Activated CD4-positive, alpha-beta T cell treated with anti-CD3 and anti-CD28 coated beads, Interleukin-2, amount 10 ng/mL, durations not matched to agents 7 days and 5 days (primary cell): ENCODE results near the gene TMPRSS9. TPM values are rescaled to one million over a fixed set of nuclear protein-coding genes. Genes with fewer than 3 reads are reported as not detected.

Experiments used
- CTCF ChIA-PET: fragments of 350-600 bp; sonication (Branson Sonifier 250); formaldehyde crosslinking; loops from one replicate; lab custom pipeline; 2021; ENCODE audit warnings: antibody characterized with exemption; lab: Charles Lee
- POLR2A ChIA-PET: fragments of 350-600 bp; sonication (Branson Sonifier 250); formaldehyde crosslinking; loops from one replicate; lab custom pipeline; 2021; ENCODE audit warnings: antibody characterized with exemption; lab: Charles Lee
- DNase-seq: peaks from one replicate; pipeline ENCODE4 v3.0.0-alpha.2; 2020
- H3K27ac Mint-ChIP-seq: one replicate; pipeline ENCODE4 v1.8.0; 2021; ENCODE audit warnings: mild to moderate bottlenecking, moderate library complexity, mixed read lengths
- H3K27me3 Mint-ChIP-seq: one replicate; pipeline ENCODE4 v1.8.0; 2021; ENCODE audit warnings: mixed read lengths
- H3K36me3 Mint-ChIP-seq: one replicate; pipeline ENCODE4 v1.8.0; 2021; ENCODE audit warnings: low read depth, mixed read lengths
- H3K4me1 Mint-ChIP-seq: one replicate; pipeline ENCODE4 v1.8.0; 2021; ENCODE audit warnings: mixed read lengths
- H3K4me3 Mint-ChIP-seq: one replicate; pipeline ENCODE4 v1.8.0; 2021; ENCODE audit warnings: mild to moderate bottlenecking, moderate library complexity, mixed read lengths
- H3K9me3 Mint-ChIP-seq: one replicate; pipeline ENCODE4 v1.8.0; 2021; ENCODE audit warnings: mixed read lengths
- total RNA-seq, 2 experiments: library from RNA; stranded (reverse); gene quantifications; one replicate each; pipeline ENCODE4 v1.2.3, GENCODE V29; 2021

TMPRSS9 gene
- total RNA-seq, 2 experiments from 2014 or later, result not detected

DNA sequence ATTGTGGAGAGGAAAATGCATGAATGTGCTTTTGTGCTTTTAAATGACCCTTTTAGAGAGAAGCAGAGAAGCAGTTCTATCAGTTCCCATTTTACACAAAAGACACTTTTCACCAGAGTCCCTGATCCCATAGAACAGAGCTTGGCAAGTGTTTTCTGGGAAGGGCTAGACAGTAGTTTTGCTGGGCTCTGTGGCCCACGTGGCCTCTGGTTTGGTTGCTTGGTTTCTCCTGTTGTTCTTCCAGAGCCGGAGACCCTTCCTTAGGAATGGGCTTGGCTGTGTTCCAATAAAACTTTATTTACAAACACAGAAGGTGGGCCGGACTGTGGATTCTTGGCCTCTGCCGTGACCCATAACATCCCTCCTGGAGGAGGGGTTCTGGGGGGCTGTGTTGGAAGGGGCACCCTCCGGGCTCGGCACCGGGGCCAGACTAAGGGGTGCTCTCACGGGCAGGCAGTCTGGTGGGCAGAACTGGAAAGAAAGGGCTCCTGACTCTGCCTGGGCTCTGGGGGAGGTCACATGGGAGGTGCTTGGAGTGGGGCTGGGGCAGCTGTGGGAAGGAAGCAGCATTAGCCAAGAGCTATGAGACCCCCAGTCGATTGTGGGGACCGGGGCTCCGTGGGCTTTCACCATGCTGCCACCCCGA, 28.3 kb upstream of the TMPRSS9 start:
- Mint-ChIP-seq H3K27me3 (no peaks in the 10 kb centered on the region), H3K4me3 (peak overlapping the region; percentile 45), H3K27ac (peak overlapping the region; percentile 93), H3K4me1 (peaks cover 55% of the 10 kb centered on the region), H3K36me3 (peaks cover 22% of the 10 kb centered on the region), H3K9me3 (peaks cover 8% of the 10 kb centered on the region)
- POLR2A ChIA-PET, result interaction anchor here (0.5 kb wide), 1 partner anchor 62 kb away, joined by 4 read pairs; no protein-coding TSS in a partner anchor
- CTCF ChIA-PET, result interaction anchor here (2.1 kb wide), 1 partner anchor 43 kb away, joined by 6 read pairs; no protein-coding TSS in a partner anchor
- no peak for DNase-seq

DNA sequence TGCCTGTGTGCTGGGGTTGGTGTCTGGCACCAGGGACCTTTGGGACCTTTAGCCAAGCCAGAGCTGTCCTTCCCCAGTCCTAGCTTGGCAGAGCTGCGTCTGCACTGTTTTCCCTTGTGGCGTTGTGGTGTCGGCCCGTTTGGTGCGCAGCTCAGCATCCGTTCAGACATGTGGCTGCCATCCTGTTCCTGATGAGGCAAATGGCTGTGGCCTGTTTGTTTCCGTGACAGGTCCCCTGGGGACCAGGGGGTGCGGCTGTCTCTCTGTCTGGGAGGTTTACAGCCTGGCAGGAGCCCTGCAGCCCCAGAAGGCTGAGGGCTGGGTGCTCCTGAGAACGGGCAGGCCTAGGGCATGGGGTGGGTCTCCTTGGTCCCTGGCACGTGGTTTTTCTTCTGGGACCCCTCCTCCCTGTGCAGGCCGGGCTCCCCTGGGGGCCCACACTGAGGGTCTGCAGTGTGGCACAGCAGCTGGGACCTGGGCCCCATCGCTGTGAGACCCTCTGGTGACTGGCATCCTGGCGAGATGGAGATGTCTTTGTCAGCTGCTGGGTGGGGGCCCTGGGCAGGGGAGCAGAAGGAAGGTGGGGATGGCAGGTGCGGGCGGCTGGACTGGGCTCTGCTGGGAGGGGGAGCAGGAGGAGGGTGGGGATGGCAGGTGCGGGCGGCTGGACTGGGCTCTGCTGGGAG, 27.6 kb upstream of the TMPRSS9 start:
- DNase-seq, result peak; percentile 75

DNA sequence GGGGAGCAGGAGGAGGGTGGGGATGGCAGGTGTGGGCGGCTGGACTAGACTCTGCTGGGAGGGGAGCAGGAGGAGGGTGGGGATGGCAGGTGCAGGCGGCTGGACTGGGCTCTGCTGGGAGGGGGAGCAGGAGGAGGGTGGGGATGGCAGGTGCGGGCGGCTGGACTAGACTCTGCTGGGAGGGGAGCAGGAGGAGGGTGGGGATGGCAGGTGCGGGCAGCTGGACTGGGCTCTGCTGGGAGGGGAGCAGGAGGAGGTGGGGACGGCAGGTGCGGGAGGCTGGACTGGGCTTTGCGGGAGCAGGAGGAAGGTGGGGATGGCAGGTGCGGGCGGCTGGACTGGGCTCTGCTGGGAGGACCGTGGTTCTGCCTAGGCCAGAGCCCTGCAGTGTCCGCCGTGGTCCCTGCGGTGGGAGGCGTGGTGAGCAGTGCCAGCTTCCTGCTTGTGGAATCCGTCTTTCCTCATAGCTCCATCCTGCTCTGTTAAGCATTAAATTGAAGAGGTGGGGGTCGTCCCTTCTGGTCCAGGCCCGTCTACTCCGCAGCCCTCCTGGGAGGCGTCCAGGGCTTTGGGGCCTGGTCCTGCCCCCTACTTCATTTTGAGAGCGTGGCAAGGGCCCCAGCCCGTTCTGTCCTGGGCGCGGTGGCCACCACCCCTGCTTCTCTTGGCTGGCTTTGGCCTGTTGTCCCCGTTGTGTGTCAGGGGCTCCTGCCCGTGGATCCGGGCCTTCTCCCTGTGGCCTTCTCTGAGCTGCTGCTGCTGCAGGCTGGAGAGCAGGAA, 26.8 kb upstream of the TMPRSS9 start:
- Mint-ChIP-seq H3K27me3 (no peaks in the 10 kb centered on the region), H3K9me3 (peaks cover 8% of the 10 kb centered on the region), H3K27ac (peak overlapping the region; percentile 54), H3K4me3 (no peak overlapping the region), H3K36me3 (peaks cover 18% of the 10 kb centered on the region), H3K4me1 (peaks cover 44% of the 10 kb centered on the region)
- no peak for DNase-seq
- ChIA-PET CTCF (interaction anchor here (0.6 to 2.1 kb wide), 2 partner anchors 45 to 245 kb away, joined by 4 to 6 read pairs; no protein-coding TSS in a partner anchor), POLR2A (no interaction called here)

More for the DNA sequence above, 27.6 kb upstream of the TMPRSS9 start:
- peaks cover 8% of the 10 kb centered on the region for H3K9me3 Mint-ChIP-seq
- no peaks in the 10 kb centered on the region for H3K27me3 Mint-ChIP-seq
- H3K4me3 Mint-ChIP-seq, result peak overlapping the region; percentile 45
- H3K4me1 Mint-ChIP-seq, result peaks cover 47% of the 10 kb centered on the region
- peak overlapping the region; percentile 93 for H3K27ac Mint-ChIP-seq
- CTCF ChIA-PET, result interaction anchor here (0.6 to 2.1 kb wide), 2 partner anchors 44 to 245 kb away, joined by 4 to 6 read pairs; no protein-coding TSS in a partner anchor
- POLR2A ChIA-PET, result no interaction called here
- peaks cover 20% of the 10 kb centered on the region for H3K36me3 Mint-ChIP-seq

DNA sequence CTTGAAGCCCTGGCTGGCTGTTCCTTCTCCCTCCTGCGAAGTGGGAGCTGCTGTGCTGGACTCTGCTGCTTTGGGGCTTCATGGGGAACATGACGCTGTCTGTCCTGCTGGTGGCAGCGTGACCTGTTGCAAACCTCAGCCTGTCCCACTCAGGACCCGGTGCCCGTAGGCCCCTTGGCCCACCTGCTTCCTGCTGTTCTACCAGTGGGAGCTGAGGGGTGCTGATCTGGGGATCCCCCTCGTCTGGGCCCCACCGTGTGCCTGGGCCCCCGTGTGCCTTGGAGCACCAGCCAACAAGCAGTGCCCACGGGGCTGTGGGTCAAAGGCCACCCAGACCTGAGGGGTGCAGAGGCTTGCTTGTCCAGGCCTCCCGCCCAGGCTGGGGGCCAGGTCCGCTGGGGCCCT, 26.3 kb upstream of the TMPRSS9 start:
- no peak overlapping the region for H3K4me3 Mint-ChIP-seq
- H3K4me1 Mint-ChIP-seq, result peaks cover 43% of the 10 kb centered on the region
- H3K27me3 Mint-ChIP-seq, result no peaks in the 10 kb centered on the region
- H3K36me3 Mint-ChIP-seq, result peaks cover 18% of the 10 kb centered on the region
- peaks cover 8% of the 10 kb centered on the region for H3K9me3 Mint-ChIP-seq
- ChIA-PET POLR2A (no interaction called here), CTCF (no interaction called here)
- H3K27ac Mint-ChIP-seq, result peak overlapping the region; percentile 54
- no peak for DNase-seq

DNA sequence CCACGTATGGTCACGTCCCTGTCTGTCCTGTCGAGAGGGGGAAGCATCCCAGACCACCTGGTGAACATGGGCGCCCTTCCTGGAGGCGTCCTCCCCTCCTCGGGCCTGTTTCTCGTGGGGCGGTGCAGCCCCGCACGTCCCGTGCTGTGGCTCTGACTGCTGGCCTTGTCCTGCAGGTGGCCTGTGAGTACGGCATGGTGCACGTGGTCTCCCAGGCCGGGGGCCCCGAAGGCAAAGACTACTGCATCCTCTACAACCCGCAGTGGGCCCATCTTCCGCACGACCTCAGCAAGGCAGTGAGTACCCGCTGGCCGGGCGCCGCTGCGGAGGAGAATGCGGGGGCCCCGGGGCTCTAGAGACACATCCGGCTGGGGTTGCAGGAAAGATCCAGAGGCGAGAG, 25.6 kb upstream of the TMPRSS9 start:
- Mint-ChIP-seq H3K9me3 (peaks cover 8% of the 10 kb centered on the region), H3K36me3 (peaks cover 17% of the 10 kb centered on the region), H3K4me1 (peaks cover 39% of the 10 kb centered on the region), H3K27ac (no peak overlapping the region), H3K4me3 (no peak overlapping the region), H3K27me3 (no peaks in the 10 kb centered on the region)
- DNase-seq, result no peak
- CTCF ChIA-PET, result no interaction called here
- POLR2A ChIA-PET, result no interaction called here

DNA sequence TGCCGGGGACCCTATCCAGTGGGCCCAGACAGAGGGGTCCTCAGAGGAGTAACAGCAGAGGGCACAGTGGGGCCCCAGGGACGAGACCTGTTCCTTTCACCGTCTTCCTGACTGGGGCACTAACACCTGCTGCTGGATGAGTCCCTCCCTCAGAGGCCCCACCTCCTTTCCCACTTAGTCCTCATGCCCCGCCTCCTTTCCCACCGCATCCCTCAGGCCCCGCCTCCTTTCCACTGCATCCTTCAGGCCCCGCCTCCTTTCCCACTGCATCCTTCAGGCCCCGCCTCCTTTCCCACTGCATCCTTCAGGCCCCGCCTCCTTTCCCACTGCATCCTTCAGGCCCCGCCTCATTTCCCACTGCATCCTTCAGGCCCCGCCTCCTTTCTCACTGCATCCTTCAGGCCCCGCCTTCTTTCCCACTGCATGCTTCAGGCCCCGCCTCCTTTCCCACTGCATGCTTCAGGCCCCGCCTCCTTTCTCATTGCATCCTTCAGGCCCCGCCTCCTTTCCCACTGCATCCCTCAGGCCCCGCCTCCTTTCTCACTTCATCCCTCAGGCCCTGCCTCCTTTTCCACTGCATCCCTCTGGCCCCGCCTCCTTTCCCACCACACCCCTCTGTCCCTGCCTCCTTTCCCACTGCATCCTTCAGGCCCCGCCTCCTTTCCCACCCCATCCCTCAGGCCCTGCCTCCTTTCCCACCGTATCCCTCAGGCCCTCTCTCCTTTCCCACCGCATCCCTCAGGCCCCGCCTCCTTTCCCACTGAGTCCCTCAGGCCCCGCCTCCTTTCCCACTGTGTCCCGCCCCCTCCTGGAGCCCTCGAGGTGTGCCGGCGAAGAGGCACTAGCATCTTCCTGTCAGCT, 24.8 kb upstream of the TMPRSS9 start:
- DNase-seq, result no peak
- POLR2A ChIA-PET, result no interaction called here

DNA sequence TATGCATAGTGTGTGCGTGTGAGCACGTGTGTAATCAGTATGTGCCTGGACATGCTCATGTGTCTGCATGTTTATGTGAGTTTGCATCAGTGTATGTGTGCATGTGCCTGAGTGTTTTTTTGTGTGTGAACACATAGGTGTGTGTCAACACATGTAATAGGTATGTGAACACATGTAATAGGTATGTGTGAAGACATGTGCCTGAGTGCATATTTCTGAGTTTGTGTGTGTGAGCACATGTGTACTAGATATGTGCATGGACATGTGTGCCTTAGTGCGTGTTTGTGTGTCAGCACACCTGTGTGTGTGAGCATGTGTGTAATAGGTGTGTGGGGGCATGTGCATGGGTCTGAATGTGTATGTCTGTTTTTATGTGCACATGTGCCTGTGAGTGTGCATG, 24.2 kb upstream of the TMPRSS9 start:
- peaks cover 27% of the 10 kb centered on the region for H3K4me1 Mint-ChIP-seq
- peaks cover 12% of the 10 kb centered on the region for H3K36me3 Mint-ChIP-seq
- DNase-seq, result no peak
- ChIA-PET CTCF (no interaction called here), POLR2A (no interaction called here)
- peaks cover 8% of the 10 kb centered on the region for H3K9me3 Mint-ChIP-seq
- H3K27ac Mint-ChIP-seq, result peak overlapping the region; percentile 79
- no peak overlapping the region for H3K4me3 Mint-ChIP-seq
- H3K27me3 Mint-ChIP-seq, result no peaks in the 10 kb centered on the region

More for the DNA sequence above, 24.8 kb upstream of the TMPRSS9 start:
- Mint-ChIP-seq H3K27ac (peak overlapping the region; percentile 79), H3K36me3 (peaks cover 12% of the 10 kb centered on the region), H3K4me3 (no peak overlapping the region), H3K27me3 (no peaks in the 10 kb centered on the region), H3K9me3 (peaks cover 8% of the 10 kb centered on the region), H3K4me1 (peaks cover 33% of the 10 kb centered on the region)
- CTCF ChIA-PET, result no interaction called here

DNA sequence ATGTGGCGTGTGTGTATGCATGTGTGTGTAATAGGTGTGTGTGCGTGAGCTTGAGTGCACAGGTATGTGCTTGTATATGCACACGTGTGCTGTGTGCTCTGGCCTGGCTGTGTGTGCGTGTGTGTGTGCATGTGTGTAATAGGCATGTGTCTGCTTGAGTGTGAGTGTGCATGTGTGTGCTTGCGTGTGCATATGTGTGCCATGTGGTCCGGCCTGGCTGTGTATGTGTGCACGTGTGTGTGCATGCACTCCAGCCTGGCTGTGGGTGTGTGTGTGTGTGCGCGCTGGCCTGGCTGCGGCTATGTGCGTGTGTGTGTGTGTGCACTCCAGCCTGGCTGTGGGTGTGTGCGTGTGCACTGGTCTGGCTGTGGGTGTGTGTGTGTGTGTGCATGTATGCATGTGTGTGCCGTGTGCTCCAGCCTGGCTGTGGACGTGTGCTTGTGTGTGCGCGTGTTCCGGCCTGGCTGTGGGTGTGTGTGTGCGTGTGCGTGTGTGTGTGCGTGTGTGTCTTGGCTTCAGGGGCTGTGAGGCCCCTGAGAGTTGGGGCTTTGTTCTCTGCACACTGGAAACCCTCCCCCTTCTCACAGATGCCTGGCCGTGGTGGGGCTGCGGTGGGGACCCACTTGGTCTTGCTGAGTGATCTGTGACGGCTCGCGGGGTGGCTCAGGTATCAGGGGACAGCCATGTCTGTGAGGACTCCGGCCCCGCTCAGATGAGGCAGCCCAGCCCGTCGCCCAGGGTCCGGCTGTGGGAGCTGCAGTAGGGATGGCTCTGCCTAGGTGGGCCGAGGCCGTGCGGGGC, 23.3 kb upstream of the TMPRSS9 start:
- no peak overlapping the region for H3K4me3 Mint-ChIP-seq
- CTCF ChIA-PET, result no interaction called here
- H3K27ac Mint-ChIP-seq, result peak overlapping the region; percentile 11
- peaks cover 8% of the 10 kb centered on the region for H3K9me3 Mint-ChIP-seq
- no peaks in the 10 kb centered on the region for H3K27me3 Mint-ChIP-seq
- H3K36me3 Mint-ChIP-seq, result peaks cover 12% of the 10 kb centered on the region
- peaks cover 18% of the 10 kb centered on the region for H3K4me1 Mint-ChIP-seq
- POLR2A ChIA-PET, result no interaction called here
- no peak for DNase-seq

DNA sequence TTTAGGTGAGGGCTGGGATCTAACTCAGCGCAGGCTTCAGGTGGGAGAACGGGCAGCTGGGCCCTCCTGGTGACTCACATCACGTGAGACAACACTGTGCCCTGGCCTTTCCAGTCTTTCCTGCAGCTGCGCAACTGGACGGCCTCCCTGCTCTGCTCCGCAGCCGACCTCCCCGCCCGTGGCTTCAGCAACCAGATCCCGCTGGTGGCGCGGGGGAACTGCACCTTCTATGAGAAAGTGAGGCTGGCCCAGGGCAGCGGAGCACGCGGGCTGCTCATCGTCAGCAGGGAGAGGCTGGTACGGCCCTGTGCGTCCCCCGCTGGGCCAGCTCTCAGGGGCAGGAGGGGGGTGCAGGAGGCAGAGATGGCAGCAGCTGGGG, 22.7 kb upstream of the TMPRSS9 start:
- Mint-ChIP-seq H3K9me3 (peaks cover 8% of the 10 kb centered on the region), H3K27ac (no peak overlapping the region), H3K27me3 (no peaks in the 10 kb centered on the region), H3K36me3 (peaks cover 12% of the 10 kb centered on the region), H3K4me1 (peaks cover 12% of the 10 kb centered on the region), H3K4me3 (no peak overlapping the region)
- ChIA-PET POLR2A (no interaction called here), CTCF (interaction anchor here (1.1 kb wide), 1 partner anchor 16 kb away, joined by 4 read pairs; no protein-coding TSS in a partner anchor)
- DNase-seq, result no peak

DNA sequence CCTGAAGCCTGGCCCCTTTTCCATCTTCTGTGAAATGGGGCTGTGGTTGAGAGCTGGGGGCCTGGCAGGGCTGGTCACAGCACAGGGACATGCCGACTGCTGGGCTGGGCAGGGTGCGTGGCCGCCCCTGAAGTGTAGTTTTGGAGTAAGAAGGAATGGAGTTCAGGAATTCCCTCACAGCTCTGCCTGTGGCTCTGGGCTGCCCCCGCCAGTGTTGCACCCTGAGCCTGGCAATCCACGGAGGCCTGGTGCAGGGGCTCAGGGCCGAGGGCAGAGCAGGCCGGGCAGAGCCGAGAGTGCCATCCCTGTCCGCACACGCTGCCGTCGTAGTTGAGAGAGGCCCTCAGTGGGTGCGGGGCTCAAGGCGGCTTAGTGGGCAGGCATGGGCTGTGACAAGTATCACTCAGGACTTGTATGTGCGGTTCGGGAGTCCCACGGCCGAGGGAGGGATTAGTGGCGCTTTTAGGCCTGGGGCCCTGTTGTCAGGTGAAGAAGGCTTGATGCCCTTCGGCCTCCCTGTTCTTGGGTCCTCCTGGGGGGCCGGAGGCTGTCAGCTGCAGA, 21.9 kb upstream of the TMPRSS9 start:
- CTCF ChIA-PET, result interaction anchor here (1.1 kb wide), 1 partner anchor 15 kb away, joined by 4 read pairs; no protein-coding TSS in a partner anchor
- POLR2A ChIA-PET, result no interaction called here
- Mint-ChIP-seq H3K9me3 (peaks cover 8% of the 10 kb centered on the region), H3K4me3 (no peak overlapping the region), H3K4me1 (peaks cover 8% of the 10 kb centered on the region), H3K36me3 (peaks cover 12% of the 10 kb centered on the region), H3K27ac (no peak overlapping the region), H3K27me3 (no peaks in the 10 kb centered on the region)
- DNase-seq, result no peak
